ENCODE data around the gene TMSB10.

The TMSB10 gene

GRCh38 chr2:84896567-84896966 is 8.9 kb upstream of the TMSB10 start:
- no peak for TF ChIP-seq CTCF (IDR thresholded peaks at IDR 0.05)
- Histone ChIP-seq H3K4me3 (no peak overlapping the region), H3K27ac (peak overlapping the region in 1 of 2 donors; percentile 18)
- DNase-seq (ENCODE audit: low spot score): no peak

- Histone ChIP-seq H3K4me3 (no peak overlapping the region), H3K27ac (peak overlapping the region in 1 of 2 donors; percentile 31)
- no peak for TF ChIP-seq CTCF (IDR thresholded peaks at IDR 0.05)
- no peak for DNase-seq (ENCODE audit: low spot score)
Observed at GRCh38 chr2:84897773-84898172, 7.7 kb upstream of the TMSB10 start.

GRCh38 chr2:84899304-84900204 is 5.9 kb upstream of the TMSB10 start:
- no peak for TF ChIP-seq CTCF (IDR thresholded peaks at IDR 0.05)
- no peak for DNase-seq (ENCODE audit: low spot score)

GRCh38 chr2:84900971-84901370 is 4.5 kb upstream of the TMSB10 start:
- no peak for TF ChIP-seq CTCF (IDR thresholded peaks at IDR 0.05)
- Histone ChIP-seq H3K4me3 (no peak overlapping the region), H3K27ac (no peak overlapping the region)
- DNase-seq (ENCODE audit: low spot score): no peak

More at GRCh38 chr2:84899304-84900204, 5.9 kb upstream of the TMSB10 start:
- Histone ChIP-seq H3K4me3 (no peak overlapping the region), H3K27ac (no peak overlapping the region)

DNA sequence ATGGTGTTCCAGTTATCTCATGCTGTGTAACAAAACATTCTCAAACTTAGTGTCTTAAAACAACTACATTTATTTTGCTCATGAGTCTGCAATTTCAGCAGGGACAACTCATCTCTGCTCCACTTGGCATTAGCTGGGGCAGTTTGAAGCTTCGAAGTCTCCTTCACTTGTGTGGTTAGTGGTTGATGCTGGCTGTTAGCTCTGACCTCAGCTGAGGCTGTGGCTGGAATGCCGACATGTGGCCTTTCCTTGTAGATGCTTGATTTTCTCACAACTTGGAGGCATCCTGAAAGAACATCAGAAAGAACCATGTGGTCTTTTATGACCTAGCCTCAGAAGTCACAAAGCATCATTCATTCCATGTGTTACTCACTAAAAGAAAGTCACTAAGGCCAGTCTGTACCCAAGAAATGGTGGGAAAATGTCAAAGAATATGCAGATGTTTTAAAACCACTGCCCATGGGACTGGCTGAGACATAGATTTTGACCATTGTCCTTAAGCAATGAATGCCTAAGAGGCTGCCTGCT is 3.8 kb upstream of the TMSB10 start:
- no peak overlapping the region for H3K27ac ChIP-seq
- no peak for DNase-seq (ENCODE audit: low spot score)

DNA sequence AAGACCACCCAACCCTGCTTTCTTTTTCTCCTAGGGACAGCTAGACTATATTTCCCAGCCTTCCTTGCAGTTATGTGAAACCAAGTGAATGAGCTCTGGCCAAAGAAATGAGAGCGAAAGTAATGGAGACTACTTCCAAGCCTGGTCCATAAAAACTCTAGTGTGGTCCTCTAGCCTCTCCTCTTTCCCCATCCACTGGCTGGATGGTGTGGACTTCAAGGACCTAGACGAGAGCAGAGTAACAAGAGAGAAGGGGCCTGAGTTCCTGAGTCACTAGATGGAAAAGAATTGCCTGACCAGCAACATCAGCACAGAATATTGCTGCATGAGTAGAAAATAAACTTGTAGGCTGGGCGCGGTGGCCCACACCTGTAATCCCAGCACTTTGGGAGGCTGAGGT is 2.9 kb upstream of the TMSB10 start:
- Histone ChIP-seq H3K27ac (no peak overlapping the region), H3K4me3 (no peak overlapping the region)
- DNase-seq (ENCODE audit: low spot score): no peak
- no peak for TF ChIP-seq CTCF (IDR thresholded peaks at IDR 0.05)

More for the DNA sequence above, 3.8 kb upstream of the TMSB10 start:
- H3K4me3 ChIP-seq: no peak overlapping the region
- TF ChIP-seq CTCF (IDR thresholded peaks at IDR 0.05): no peak

DNA sequence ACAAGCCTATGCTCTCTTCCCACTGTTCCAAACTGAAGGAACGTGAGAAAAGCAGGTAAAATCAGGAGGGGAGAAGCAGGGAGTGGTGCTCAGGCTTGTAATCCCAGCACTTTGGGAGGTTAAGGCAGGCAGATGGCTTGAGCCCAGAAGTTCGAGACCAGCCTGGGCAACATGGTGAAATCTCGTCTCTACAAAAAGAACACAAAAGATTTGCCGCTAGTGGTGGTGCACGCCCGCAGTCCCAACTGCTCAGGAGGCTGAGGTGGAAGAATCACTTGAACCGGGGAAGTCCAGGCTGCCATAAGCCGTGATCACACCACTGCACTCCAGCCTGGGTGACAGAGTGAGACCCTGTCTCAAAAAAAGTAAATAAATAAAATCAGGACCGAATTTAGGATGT is 1.3 kb upstream of the TMSB10 start:
- Histone ChIP-seq H3K27ac (peak overlapping the region; percentile 84 to 98), H3K4me3 (peak overlapping the region; percentile 92)
- TF ChIP-seq CTCF (IDR thresholded peaks at IDR 0.05): no peak
- no peak for DNase-seq (ENCODE audit: low spot score)
